Measurements from ENCODE around the gene SMAD6. TPM values are rescaled to one million over a fixed set of nuclear protein-coding genes. Genes with fewer than 3 reads are reported as not detected.

SMAD6 gene
- total RNA-seq, 1 experiment from 2014 or later = 6.6 TPM

- ATAC-seq (no peak), DNase-seq (ENCODE audit: low read depth, low spot score) (no peak)
- peak overlapping the region; percentile 26; the same call in 1 of the 2 replicates for H3K4me2 ChIP-seq (ENCODE audit: low read length)
- H3K27me3 ChIP-seq (ENCODE audit: insufficient read depth, low read length) = no peaks in the 10 kb centered on the region
- no peak overlapping the region for H3K4me3 ChIP-seq (replicated peaks in 1 of 2; ENCODE audit: low read depth in 1 of 2, low read length in 2 of 2)
- H3K9ac ChIP-seq (ENCODE audit: low read length) = no peak overlapping the region
- H3K79me2 ChIP-seq (ENCODE audit: insufficient read depth, low read length) = no peaks in the 10 kb centered on the region
- no peak overlapping the region for H3K27ac ChIP-seq (ENCODE audit: low read depth, low read length)
- TF ChIP-seq MAX (IDR thresholded peaks at IDR 0.05) (no peak), ZNF274 (IDR thresholded peaks at IDR 0.05; ENCODE audit: low read depth, low read length) (no peak), RAD21 (IDR thresholded peaks at IDR 0.05; ENCODE audit: low read depth) (no peak), EGR1 (IDR thresholded peaks at IDR 0.05; ENCODE audit: low read depth) (no peak), JUND (IDR thresholded peaks at IDR 0.05) (no peak), YY1 (IDR thresholded peaks at IDR 0.05; ENCODE audit: extremely low read depth, insufficient replicate concordance, low read depth, low read length) (no peak), REST (IDR thresholded peaks at IDR 0.05; ENCODE audit: low read depth) (no peak), ATF3 (IDR thresholded peaks at IDR 0.05) (no peak), CBX3 (IDR thresholded peaks at IDR 0.05; ENCODE audit: low read depth) (no peak), ZBTB33 (IDR thresholded peaks at IDR 0.05; ENCODE audit: extremely low read depth, insufficient replicate concordance, low read length) (no peak), ZFX (IDR thresholded peaks at IDR 0.05) (no peak), CEBPB (IDR thresholded peaks at IDR 0.05; ENCODE audit: low read depth) (no peak), EZH2 (IDR thresholded peaks at IDR 0.05) (no peak), CTCF (IDR thresholded peaks at IDR 0.05 in 2 of 3, conservative IDR thresholded peaks at IDR 0.05 in 1 of 3; ENCODE audit: borderline replicate concordance in 1 of 3, insufficient read depth in 1 of 3, low read depth in 2 of 3, low read length in 2 of 3) (no peak), SP1 (IDR thresholded peaks at IDR 0.05; ENCODE audit: low read depth) (no peak), POLR2AphosphoS5 (IDR thresholded peaks at IDR 0.05; ENCODE audit: low read depth, low read length) (no peak), POLR2A (IDR thresholded peaks at IDR 0.05; ENCODE audit: borderline replicate concordance, extremely low read depth, insufficient read depth, insufficient read length) (no peak), TCF7L2 (IDR thresholded peaks at IDR 0.05; ENCODE audit: borderline replicate concordance, extremely low read depth, insufficient read depth, insufficient read length) (no peak)
- H3K9me2 ChIP-seq (ENCODE audit: insufficient read depth) = no peaks in the 10 kb centered on the region
- no peaks in the 10 kb centered on the region for H3K9me3 ChIP-seq (ENCODE audit: control insufficient read depth in 1 of 2, insufficient read depth in 1 of 2, low read depth in 1 of 2, low read length in 2 of 2)
- peaks cover 62 to 64% of the 10 kb centered on the region in 2 experiments for H3K4me1 ChIP-seq (ENCODE audit: control insufficient read depth in 1 of 2, insufficient read depth in 2 of 2, low read length in 2 of 2)
- no peak overlapping the region for H2AFZ ChIP-seq (ENCODE audit: low read depth, low read length, poor library complexity, severe bottlenecking)
- no TSS peak for BruUV-seq (replicated peaks)
- H3K36me3 ChIP-seq (ENCODE audit: control insufficient read depth in 1 of 2, insufficient read depth in 2 of 2, low read length in 2 of 2) = no peaks in the 10 kb centered on the region
- H4K20me1 ChIP-seq (ENCODE audit: insufficient read depth) = no peaks in the 10 kb centered on the region
- intact Hi-C loops (cut with micrococcal nuclease) = no loop called here
- ChIA-PET POLR2A (interaction anchor here (1.1 kb wide), 1 partner anchor 11 kb away, joined by 3 read pairs; no protein-coding TSS in a partner anchor), RAD21 (ENCODE audit: low non-redundant PET in 1 of 2, low total read pairs in 2 of 2, uncharacterized antibody in 2 of 2, unreplicated experiment in 2 of 2) (interaction anchor here in 1 of 2 experiments (1.2 kb wide), 1 partner anchor 74 kb away, joined by 3 read pairs; no protein-coding TSS in a partner anchor), CTCF (interaction anchor here (0.6 to 3.6 kb wide), 7 partner anchors 11 to 527 kb away, joined by 3 to 16 read pairs (median 3); no protein-coding TSS in a partner anchor)
These were observed 75.7 kb downstream of the SMAD6 start for GRCh38 chr15:66777596-66778313.

All from HCT116 (cell line).